ENCODE data around the gene LRRC8E. TPM values are rescaled to one million over a fixed set of nuclear protein-coding genes. Genes with fewer than 3 reads are reported as not detected.
A peak's percentile ranks its signal among the peaks of the same experiment; 100 is the strongest.

The LRRC8E gene
- polyA plus RNA-seq, 1 experiment: 8.6 TPM

DNA sequence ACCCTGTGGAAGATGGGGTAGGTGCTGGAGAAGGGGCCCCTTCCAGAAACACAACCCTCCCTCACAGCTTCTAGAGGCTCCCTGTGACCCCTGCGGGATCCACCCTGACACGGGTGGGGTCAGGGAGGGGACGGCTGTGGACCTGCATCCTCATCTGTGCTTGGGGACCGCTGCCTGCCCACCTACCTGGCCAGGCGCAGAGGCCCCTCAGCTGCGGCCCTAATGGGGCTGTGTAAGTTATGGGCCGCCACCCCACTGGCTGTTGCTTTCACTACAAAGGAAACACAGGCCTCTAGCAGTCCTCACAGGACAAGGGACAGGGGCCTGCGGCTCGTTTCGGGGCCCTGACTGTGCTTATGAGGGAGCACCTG is 44.6 kb downstream of the LRRC8E start:
- no peak for DNase-seq (ENCODE audit: low read depth)
- CTCF ChIA-PET: no interaction called here
- TF ChIP-seq, protein P1, sequence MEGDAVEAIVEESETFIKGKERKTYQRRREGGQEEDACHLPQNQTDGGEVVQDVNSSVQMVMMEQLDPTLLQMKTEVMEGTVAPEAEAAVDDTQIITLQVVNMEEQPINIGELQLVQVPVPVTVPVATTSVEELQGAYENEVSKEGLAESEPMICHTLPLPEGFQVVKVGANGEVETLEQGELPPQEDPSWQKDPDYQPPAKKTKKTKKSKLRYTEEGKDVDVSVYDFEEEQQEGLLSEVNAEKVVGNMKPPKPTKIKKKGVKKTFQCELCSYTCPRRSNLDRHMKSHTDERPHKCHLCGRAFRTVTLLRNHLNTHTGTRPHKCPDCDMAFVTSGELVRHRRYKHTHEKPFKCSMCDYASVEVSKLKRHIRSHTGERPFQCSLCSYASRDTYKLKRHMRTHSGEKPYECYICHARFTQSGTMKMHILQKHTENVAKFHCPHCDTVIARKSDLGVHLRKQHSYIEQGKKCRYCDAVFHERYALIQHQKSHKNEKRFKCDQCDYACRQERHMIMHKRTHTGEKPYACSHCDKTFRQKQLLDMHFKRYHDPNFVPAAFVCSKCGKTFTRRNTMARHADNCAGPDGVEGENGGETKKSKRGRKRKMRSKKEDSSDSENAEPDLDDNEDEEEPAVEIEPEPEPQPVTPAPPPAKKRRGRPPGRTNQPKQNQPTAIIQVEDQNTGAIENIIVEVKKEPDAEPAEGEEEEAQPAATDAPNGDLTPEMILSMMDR (IDR thresholded peaks at IDR 0.05; ENCODE audit: insufficient read depth, low read depth, low read length): no peak
- POLR2A ChIA-PET: no interaction called here
- H3K36me3 ChIP-seq (ENCODE audit: control insufficient read depth, insufficient read depth, low read length): peaks cover 49% of the 10 kb centered on the region
- H3K27me3 ChIP-seq (ENCODE audit: control insufficient read depth, insufficient read depth, low read length): no peaks in the 10 kb centered on the region
- no peak overlapping the region for H3K4me3 ChIP-seq (ENCODE audit: low read depth, low read length)

DNA sequence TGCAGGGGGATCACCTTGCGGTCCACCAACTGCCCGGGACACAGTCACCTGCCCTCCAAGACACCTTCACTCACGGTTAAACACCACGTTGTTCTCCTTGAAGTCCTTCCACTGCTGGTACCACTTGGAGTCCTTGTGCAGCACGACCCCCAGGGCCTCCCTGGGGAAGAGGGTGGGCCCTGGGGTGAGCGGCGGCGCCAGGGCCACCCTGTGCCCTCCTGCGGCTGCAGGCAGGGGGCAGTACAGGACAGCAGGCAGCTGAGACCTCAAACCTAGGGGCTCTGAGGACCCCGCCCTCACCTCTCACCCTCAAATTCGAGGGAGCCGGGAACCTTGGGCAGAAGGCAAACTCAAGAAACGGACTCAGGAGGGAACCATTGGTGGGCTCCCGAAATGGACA is 45.1 kb downstream of the LRRC8E start:
- DNase-seq (ENCODE audit: low read depth): no peak
- POLR2A ChIA-PET: no interaction called here
- TF ChIP-seq, protein P1 (IDR thresholded peaks at IDR 0.05; ENCODE audit: insufficient read depth, low read depth, low read length): peak; percentile 41
- no peaks in the 10 kb centered on the region for H3K27me3 ChIP-seq (ENCODE audit: control insufficient read depth, insufficient read depth, low read length)
- peaks cover 49% of the 10 kb centered on the region for H3K36me3 ChIP-seq (ENCODE audit: control insufficient read depth, insufficient read depth, low read length)
- CTCF ChIA-PET: interaction anchor here (1.0 to 1.1 kb wide), 2 partner anchors 9 to 10 kb away, joined by 3 read pairs; partner anchors contain the start of gene TIMM44
- no peak overlapping the region for H3K4me3 ChIP-seq (ENCODE audit: low read depth, low read length)

DNA sequence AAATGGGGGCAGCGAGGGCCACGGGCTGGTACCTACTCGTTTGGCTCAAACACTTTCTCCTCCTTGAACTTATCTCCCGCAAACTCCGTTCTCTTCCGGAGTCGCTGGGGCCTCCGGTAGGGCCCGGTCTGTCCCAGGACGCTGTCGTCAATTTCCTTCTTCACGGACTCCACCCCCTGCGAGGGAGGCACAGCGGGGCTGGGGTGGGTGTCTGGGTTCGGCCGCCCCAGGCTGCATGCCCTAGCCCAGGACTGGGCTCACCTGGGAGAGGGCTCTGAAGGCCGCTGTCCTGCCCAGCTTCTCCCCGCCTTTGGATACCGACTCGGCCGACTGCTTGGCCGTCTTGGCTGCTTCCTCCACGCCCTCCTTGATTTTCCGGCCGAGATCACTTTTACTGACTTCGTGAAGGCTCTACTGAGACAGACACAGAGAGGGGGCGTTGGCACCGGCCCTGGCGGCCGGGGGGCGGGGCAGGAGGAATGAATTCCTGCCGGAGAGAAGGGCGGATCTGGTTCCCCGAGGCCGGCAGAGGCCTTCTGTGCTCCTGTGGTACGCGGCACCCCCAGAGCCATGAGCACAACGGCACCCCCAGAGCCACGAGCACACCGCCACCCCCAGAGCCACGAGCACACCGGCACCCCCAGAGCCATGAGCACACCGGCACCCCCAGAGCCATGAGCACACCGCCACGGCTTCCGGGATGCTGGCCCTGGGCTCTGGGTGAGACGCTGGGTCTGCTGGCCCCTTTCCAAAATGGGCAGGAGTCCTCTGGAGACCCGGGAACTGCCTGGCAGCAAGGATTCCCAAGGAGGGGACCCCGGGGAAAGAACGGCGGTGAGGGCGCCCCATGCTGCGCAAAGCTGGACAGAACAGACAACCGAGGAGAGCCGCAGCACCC is 45.8 kb downstream of the LRRC8E start:
- ChIA-PET POLR2A (no interaction called here), CTCF (interaction anchor here (1.0 to 1.1 kb wide), 2 partner anchors 8 to 10 kb away, joined by 3 read pairs; partner anchors contain the start of gene TIMM44)
- H3K4me3 ChIP-seq (ENCODE audit: low read depth, low read length): no peak overlapping the region
- no peaks in the 10 kb centered on the region for H3K27me3 ChIP-seq (ENCODE audit: control insufficient read depth, insufficient read depth, low read length)
- TF ChIP-seq, protein P1 (IDR thresholded peaks at IDR 0.05; ENCODE audit: insufficient read depth, low read depth, low read length): no peak
- no peak for DNase-seq (ENCODE audit: low read depth)
- H3K36me3 ChIP-seq (ENCODE audit: control insufficient read depth, insufficient read depth, low read length): peaks cover 50% of the 10 kb centered on the region

DNA sequence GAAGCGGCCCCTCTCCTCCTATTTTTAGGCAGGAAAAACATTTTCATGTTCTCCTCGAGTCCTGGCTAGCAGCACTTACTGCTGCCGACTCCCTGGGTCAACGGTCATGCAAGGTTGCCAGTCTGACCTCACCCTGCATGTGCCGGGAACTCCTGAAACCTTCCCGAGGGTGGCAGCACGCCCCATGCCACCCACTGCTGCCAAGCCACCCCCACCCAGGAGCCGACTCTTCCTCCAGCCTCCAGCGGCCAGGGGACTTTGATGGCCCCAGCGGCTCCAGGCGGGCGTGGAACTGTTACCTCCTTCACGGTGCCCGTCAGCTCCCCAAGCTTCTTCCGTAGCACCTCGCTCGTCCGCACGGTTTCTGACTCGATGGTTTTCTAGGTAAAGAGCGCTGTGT is 46.5 kb downstream of the LRRC8E start:
- Histone ChIP-seq H3K36me3 (ENCODE audit: control insufficient read depth, insufficient read depth, low read length) (peaks cover 50% of the 10 kb centered on the region), H3K4me3 (ENCODE audit: low read depth, low read length) (no peak overlapping the region), H3K27me3 (ENCODE audit: control insufficient read depth, insufficient read depth, low read length) (no peaks in the 10 kb centered on the region)
- ChIA-PET CTCF (interaction anchor here (1.5 kb wide), 1 partner anchor 9 kb away, joined by 8 read pairs; no protein-coding TSS in a partner anchor), POLR2A (no interaction called here)
- TF ChIP-seq, protein P1 (IDR thresholded peaks at IDR 0.05; ENCODE audit: insufficient read depth, low read depth, low read length): no peak
- DNase-seq (ENCODE audit: low read depth): no peak

DNA sequence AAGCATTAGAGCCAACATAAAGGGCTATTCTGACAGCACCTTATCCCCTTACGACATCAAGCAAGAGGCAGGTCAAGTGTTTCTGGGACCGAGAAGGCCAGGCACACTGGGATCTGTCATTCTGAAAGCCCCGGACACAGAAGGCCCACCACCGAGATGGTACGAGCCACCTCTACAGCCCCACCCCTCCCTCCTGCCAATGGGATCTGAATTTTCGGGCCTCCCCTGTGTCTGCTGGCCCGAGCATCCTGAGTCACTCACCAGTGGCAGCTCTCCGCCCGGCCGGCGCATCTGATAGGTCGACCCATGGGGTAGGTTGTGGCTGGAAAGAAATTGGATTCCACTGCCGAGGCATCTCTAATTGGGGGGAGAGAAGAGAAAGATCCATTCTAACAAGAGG is 52.5 kb downstream of the LRRC8E start:
- POLR2A ChIA-PET: no interaction called here
- Histone ChIP-seq H3K4me3 (ENCODE audit: low read depth, low read length) (no peak overlapping the region), H3K36me3 (ENCODE audit: control insufficient read depth, insufficient read depth, low read length) (peaks cover 21% of the 10 kb centered on the region), H3K27me3 (ENCODE audit: control insufficient read depth, insufficient read depth, low read length) (no peaks in the 10 kb centered on the region)
- DNase-seq (ENCODE audit: low read depth): no peak
- TF ChIP-seq, protein P1 (IDR thresholded peaks at IDR 0.05; ENCODE audit: insufficient read depth, low read depth, low read length): no peak
- CTCF ChIA-PET: interaction anchor here (0.6 kb wide), 1 partner anchor 124 kb away, joined by 3 read pairs; no protein-coding TSS in a partner anchor

All from BJ (cell line).